Measurements from ENCODE around the gene COL9A1. TPM values are rescaled to one million over a fixed set of nuclear protein-coding genes. Genes with fewer than 3 reads are reported as not detected.

Gene COL9A1
- total and polyA plus RNA-seq, 9 of the 15 experiments (the other 6 are each of a cell fraction or from before 2014, with no cell fraction given): 0.01 to 0.13 (median 0.06) TPM; not detected in 1

- TF ChIP-seq MGA (IDR thresholded peaks at IDR 0.05): peak; percentile 90
- no peak for TF ChIP-seq TGIF2 (CRISPR knock-in tag; IDR thresholded peaks at IDR 0.05)
- TF ChIP-seq POLR3A (IDR thresholded peaks at IDR 0.05; ENCODE audit: borderline replicate concordance, extremely low read depth, insufficient read depth, insufficient read length): no peak
- no peak for TF ChIP-seq NEUROD1 (IDR thresholded peaks at IDR 0.05; ENCODE audit: borderline replicate concordance, low read depth, low read length, partially characterized antibody)
- no peak for TF ChIP-seq ZNF121 (CRISPR knock-in tag; conservative IDR thresholded peaks at IDR 0.05)
- no peak for TF ChIP-seq RFX5 (IDR thresholded peaks at IDR 0.05; ENCODE audit: low read depth, low read length)
- no peak for TF ChIP-seq HIVEP1 (CRISPR knock-in tag; IDR thresholded peaks at IDR 0.05)
- TF ChIP-seq ZNF76 (CRISPR knock-in tag; IDR thresholded peaks at IDR 0.05; ENCODE audit: borderline replicate concordance): no peak
- TF ChIP-seq ZNF512 (tag; IDR thresholded peaks at IDR 0.05): no peak
- TF ChIP-seq CEBPG (CRISPR knock-in tag; IDR thresholded peaks at IDR 0.05): no peak
- TF ChIP-seq CEBPG (tag; conservative IDR thresholded peaks at IDR 0.05 in 1 of 2, IDR thresholded peaks at IDR 0.05 in 1 of 2): no peak
Measured at GRCh38 chr6:70282312-70282918, 20.5 kb downstream of the COL9A1 start (continued).

Measured in K562 (cell line).